ENCODE results near the gene KIF19. TPM values are rescaled to one million over a fixed set of nuclear protein-coding genes. Genes with fewer than 3 reads are reported as not detected.
"Not testable (repeated sequence)": the region's sequence is repeated elsewhere in the genome, so short reads cannot be mapped to it uniquely, and the experiment has no call there.

KIF19 gene, protein sequence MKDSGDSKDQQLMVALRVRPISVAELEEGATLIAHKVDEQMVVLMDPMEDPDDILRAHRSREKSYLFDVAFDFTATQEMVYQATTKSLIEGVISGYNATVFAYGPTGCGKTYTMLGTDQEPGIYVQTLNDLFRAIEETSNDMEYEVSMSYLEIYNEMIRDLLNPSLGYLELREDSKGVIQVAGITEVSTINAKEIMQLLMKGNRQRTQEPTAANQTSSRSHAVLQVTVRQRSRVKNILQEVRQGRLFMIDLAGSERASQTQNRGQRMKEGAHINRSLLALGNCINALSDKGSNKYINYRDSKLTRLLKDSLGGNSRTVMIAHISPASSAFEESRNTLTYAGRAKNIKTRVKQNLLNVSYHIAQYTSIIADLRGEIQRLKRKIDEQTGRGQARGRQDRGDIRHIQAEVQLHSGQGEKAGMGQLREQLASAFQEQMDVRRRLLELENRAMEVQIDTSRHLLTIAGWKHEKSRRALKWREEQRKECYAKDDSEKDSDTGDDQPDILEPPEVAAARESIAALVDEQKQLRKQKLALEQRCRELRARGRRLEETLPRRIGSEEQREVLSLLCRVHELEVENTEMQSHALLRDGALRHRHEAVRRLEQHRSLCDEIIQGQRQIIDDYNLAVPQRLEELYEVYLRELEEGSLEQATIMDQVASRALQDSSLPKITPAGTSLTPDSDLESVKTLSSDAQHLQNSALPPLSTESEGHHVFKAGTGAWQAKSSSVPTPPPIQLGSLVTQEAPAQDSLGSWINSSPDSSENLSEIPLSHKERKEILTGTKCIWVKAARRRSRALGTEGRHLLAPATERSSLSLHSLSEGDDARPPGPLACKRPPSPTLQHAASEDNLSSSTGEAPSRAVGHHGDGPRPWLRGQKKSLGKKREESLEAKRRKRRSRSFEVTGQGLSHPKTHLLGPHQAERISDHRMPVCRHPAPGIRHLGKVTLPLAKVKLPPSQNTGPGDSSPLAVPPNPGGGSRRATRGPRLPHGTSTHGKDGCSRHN
- total RNA-seq (1 to 10 TPM in 2 of 10 donors, under 1 TPM in 8; 0.07 to 1.5 (median 0.26) TPM), polyA plus RNA-seq (under 1 TPM; 0.29 to 0.41 TPM)
- long read RNA-seq, donor 1, partial matches to known transcripts, result 0 of 1 reads
- long read RNA-seq, donor 1, other reads (novel, unspliced or antisense), result 0 of 1 reads
- long read RNA-seq, donor 2, result 0 reads
- long read RNA-seq, donor 3, partial matches to known transcripts, result 1 of 5 reads
- long read RNA-seq, donor 3, other reads (novel, unspliced or antisense), result 3 of 5 reads

DNA sequence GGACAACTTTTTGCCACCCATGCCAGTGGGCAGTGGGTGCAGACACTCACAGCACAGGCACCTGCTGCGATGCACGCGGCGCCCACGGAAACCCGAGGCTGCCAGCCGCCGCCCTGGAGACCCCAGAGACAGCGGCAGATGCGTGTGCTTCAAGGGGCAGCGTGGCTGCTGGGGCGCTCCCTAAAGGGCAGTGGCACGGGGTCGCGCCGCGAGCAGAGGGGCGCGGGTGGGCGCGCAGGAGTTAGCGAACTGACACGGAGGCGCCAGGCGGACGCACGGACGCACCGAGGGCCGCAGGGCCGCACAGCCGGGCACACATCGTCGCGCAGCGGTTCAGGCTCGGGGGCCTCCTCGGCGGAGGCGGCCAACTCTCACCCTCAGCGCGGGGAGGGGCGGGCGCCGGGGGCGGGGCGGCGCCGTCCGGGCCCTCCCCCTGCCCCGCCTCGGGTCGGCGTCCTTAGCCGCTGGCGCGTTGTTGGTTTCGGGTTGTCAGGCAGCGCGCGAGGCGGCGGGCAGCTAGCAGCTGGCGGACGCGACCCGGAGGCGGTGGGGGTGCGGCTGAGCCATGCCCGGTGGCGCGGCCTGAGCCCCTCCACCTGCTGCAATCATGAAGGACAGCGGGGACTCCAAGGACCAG lies at the start of gene KIF19:
Gene KIF19 (plus strand): TSS at position 484 of the 637 bp plus-strand sequence. CDS start 124 bp downstream, at position 608.
- Histone ChIP-seq H3K4me3 (peak within 1 kb of the TSS; percentile 33 to 61 (median 48)), H3K36me3 (no peaks in the 10 kb centered on the region), H3K27ac (peak within 1 kb of the TSS in 9 of 10 donors; percentile 9 to 62 (median 46)), H3K4me1 (peaks cover 10 to 22% (median 18%) of the 10 kb centered on the region in 9 donors), H3K9me3 (no peaks in the 10 kb centered on the region), H3K27me3 (peaks cover 0 to 26% (median 0%) of the 10 kb centered on the region in 7 donors)
- ATAC-seq, result peak; percentile 74 to 89 (median 80)
- peak; percentile 33 to 65 for DNase-seq
- 2 to 3% methylated on average over 61 to 73 of the region's 73 CpGs for WGBS, 2 donors
- intact Hi-C loops (cut with DNase I), result no loop called here
- TF ChIP-seq, protein P1, sequence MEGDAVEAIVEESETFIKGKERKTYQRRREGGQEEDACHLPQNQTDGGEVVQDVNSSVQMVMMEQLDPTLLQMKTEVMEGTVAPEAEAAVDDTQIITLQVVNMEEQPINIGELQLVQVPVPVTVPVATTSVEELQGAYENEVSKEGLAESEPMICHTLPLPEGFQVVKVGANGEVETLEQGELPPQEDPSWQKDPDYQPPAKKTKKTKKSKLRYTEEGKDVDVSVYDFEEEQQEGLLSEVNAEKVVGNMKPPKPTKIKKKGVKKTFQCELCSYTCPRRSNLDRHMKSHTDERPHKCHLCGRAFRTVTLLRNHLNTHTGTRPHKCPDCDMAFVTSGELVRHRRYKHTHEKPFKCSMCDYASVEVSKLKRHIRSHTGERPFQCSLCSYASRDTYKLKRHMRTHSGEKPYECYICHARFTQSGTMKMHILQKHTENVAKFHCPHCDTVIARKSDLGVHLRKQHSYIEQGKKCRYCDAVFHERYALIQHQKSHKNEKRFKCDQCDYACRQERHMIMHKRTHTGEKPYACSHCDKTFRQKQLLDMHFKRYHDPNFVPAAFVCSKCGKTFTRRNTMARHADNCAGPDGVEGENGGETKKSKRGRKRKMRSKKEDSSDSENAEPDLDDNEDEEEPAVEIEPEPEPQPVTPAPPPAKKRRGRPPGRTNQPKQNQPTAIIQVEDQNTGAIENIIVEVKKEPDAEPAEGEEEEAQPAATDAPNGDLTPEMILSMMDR (IDR thresholded peaks at IDR 0.05), result no peak

DNA sequence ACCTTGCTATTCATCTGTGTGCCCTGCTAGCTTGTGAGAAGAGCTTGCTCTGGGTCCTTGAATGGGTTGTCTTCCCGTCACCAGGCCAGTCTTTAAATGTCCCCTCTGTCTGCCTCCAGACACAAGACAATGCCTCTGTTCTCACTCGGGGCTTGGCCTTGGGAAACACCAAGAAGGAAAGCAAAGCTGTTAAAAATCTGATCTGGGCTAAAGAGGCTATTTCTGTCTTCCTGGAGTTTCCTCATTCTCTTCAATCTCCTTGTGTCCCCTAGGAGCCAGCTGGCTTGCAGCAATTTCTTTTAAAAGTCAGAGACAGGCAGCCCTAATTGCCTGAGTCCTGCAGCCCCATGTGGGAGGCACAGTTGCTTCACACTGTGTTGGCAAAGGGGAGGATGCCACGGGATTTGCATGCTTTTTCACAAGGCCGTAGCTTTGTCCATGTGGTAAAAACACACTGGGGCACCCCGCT lies 49.5 kb upstream of the KIF19 start:
- intact Hi-C loops (cut with DNase I), result loop anchor here in 2 of 10 donors (5.0 kb wide), 2 partner anchors 59 to 64 kb away; partner anchors contain the start of gene TTYH2 (in 1 of the 2)
- H3K27ac ChIP-seq, result peak overlapping the region; percentile 52 to 89 (median 77)
- WGBS, 2 donors, result 46 to 53% methylated on average over 5 of the region's 5 CpGs
- peaks cover 0 to 16% (median 5%) of the 10 kb centered on the region in 7 donors for H3K27me3 ChIP-seq
- no peaks in the 10 kb centered on the region for H3K9me3 ChIP-seq
- H3K36me3 ChIP-seq, result no peaks in the 10 kb centered on the region
- ATAC-seq (peak in 7 of 8 donors; percentile 4 to 56 (median 28)), DNase-seq (peak in 1 of 2 donors; percentile 33)
- H3K4me3 ChIP-seq, result peak overlapping the region in 1 of 10 donors; percentile 2
- peaks cover 0 to 59% (median 32%) of the 10 kb centered on the region in 9 donors for H3K4me1 ChIP-seq
- TF ChIP-seq, protein P1 (IDR thresholded peaks at IDR 0.05), result no peak

DNA sequence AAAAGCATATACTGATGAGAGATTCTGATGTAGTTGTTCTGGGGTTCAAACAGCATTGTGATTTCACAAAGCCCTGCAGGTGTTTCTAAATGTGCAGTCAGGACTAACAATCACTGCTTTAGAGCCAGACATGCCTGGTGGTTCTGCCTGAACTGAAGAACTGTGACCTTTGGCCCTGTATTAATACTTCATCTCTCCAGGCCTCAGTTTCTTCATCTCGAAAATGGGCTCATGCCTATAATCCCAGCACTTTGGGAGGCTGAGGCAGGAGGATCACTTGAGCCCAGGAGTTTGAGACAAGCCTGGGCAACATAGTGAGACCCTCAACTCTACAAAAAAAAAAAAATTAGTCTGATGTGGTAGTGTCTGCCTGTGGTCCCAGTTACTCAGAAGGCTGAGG lies 48.1 kb upstream of the KIF19 start:
- H3K27ac ChIP-seq, result no peak overlapping the region
- H3K4me1 ChIP-seq, result peaks cover 0 to 55% (median 32%) of the 10 kb centered on the region in 9 donors
- TF ChIP-seq, protein P1 (IDR thresholded peaks at IDR 0.05), result no peak
- H3K9me3 ChIP-seq, result no peaks in the 10 kb centered on the region
- no peak overlapping the region for H3K4me3 ChIP-seq
- DNase-seq, result no peak
- H3K36me3 ChIP-seq, result no peaks in the 10 kb centered on the region
- WGBS, 2 donors, result 63 to 86% methylated on average over 1 of the region's 1 CpG
- intact Hi-C loops (cut with DNase I), result loop anchor here in 2 of 10 donors (5.0 kb wide), 2 partner anchors 61 to 66 kb away; partner anchors contain the start of gene TTYH2 (in 1 of the 2)
- peaks cover 0 to 16% (median 5%) of the 10 kb centered on the region in 7 donors for H3K27me3 ChIP-seq
- no peak for ATAC-seq

DNA sequence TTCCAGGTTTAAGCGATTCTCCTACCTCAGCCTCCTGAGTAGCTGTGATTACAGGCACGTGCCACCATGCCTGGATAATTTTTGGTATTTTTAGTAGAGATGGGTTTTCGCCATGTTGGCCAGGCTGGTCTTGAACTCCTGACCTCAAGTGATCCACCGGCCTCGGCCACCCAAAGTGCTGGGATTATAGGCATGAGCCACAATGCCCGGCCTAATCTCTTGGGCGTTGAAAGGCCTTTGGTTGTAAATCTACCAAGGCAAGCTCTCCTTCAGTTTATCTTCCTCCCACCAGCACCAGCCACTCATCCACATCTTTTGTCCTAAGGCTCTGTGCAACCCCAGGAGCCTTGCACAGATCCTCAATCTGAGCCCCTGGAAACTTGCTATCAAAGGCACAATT lies 46.4 kb upstream of the KIF19 start:
- H3K4me3 ChIP-seq, ATAC-seq, H3K27me3 ChIP-seq, H3K36me3 ChIP-seq, H3K9me3 ChIP-seq, DNase-seq: not testable (repeated sequence)
- intact Hi-C loops (cut with DNase I), result loop anchor here in 2 of 10 donors (5.0 kb wide), 3 partner anchors 32 to 67 kb away; partner anchors contain the start of gene TTYH2 (in 1 of the 2)
- peak overlapping the region in 1 of 10 donors; percentile 80 for H3K27ac ChIP-seq
- H3K4me1 ChIP-seq, result peaks cover 0 to 50% (median 21%) of the 10 kb centered on the region in 9 donors
- 89 to 96% methylated on average over 7 of the region's 7 CpGs for WGBS, 2 donors
